Skeletal muscle tissue (tissue), 4 donors: Measurements from ENCODE around the gene SNX17. TPM values are rescaled to one million over a fixed set of nuclear protein-coding genes. Genes with fewer than 3 reads are reported as not detected.
"Not testable (repeated sequence)": the region's sequence is repeated elsewhere in the genome, so short reads cannot be mapped to it uniquely, and the experiment has no call there.

Experiments
- H3K27ac ChIP-seq: one replicate; pipeline ENCODE4 v1.7.0; 2013; ENCODE audit warnings: mild to moderate bottlenecking, low read depth, low read length, inconsistent platforms
- H3K27me3 ChIP-seq, 3 donors: one replicate each; pipeline ENCODE4 v1.7.0; 2013; ENCODE audit warnings: low read length in 3 of 3; ENCODE audit not compliant: control insufficient read depth in 3 of 3, insufficient read depth in 3 of 3
- H3K36me3 ChIP-seq, 3 donors: one replicate each; pipeline ENCODE4 v1.7.0; 2013; ENCODE audit warnings: low read length in 3 of 3; ENCODE audit not compliant: control insufficient read depth in 3 of 3, insufficient read depth in 3 of 3
- H3K4me1 ChIP-seq, 3 donors: one replicate each; pipeline ENCODE4 v1.7.0; 2013; ENCODE audit warnings: low read length in 3 of 3, mild to moderate bottlenecking in 3 of 3; ENCODE audit not compliant: control insufficient read depth in 3 of 3, insufficient read depth in 3 of 3
- H3K4me3 ChIP-seq, 3 donors: one replicate each; pipeline ENCODE4 v1.7.0; 2013; ENCODE audit warnings: low read length in 3 of 3
- H3K9ac ChIP-seq, 3 donors: one replicate each; pipeline ENCODE4 v1.7.0; 2013; ENCODE audit warnings: low read length in 3 of 3, mild to moderate bottlenecking in 3 of 3, moderate library complexity in 2 of 3, low read depth in 1 of 3
- H3K9me3 ChIP-seq, 3 donors: one replicate each; pipeline ENCODE4 v1.7.0; 2013; ENCODE audit warnings: low read length in 3 of 3; ENCODE audit not compliant: control insufficient read depth in 3 of 3
- total RNA-seq: library from RNA; depleted of rRNA; stranded (reverse); fragments of >200 nt; gene quantifications from one replicate; pipeline ENCODE4 v1.2.3, GENCODE V29; 2014
- donor health status: Osteomylitis.

Gene SNX17
- total RNA-seq, 1 donor from 2014 or later: 81.9 TPM

GRCh38 chr2:27350106-27350693 is 20.2 kb upstream of the SNX17 start:
- H3K4me1 ChIP-seq: peaks cover 12 to 16% (median 12%) of the 10 kb centered on the region in 3 donors
- H3K4me3 ChIP-seq: no peak overlapping the region
- no peaks in the 10 kb centered on the region for H3K36me3 ChIP-seq
- H3K27me3 ChIP-seq: no peaks in the 10 kb centered on the region
- no peak overlapping the region for H3K9ac ChIP-seq
- no peaks in the 10 kb centered on the region for H3K9me3 ChIP-seq
- no peak overlapping the region for H3K27ac ChIP-seq

- H3K4me3 ChIP-seq: no peak overlapping the region
- H3K27ac ChIP-seq: no peak overlapping the region
- H3K9me3 ChIP-seq: no peaks in the 10 kb centered on the region
- H3K9ac ChIP-seq: no peak overlapping the region
- H3K4me1 ChIP-seq: peaks cover 19 to 30% (median 22%) of the 10 kb centered on the region in 3 donors
- H3K36me3 ChIP-seq: no peaks in the 10 kb centered on the region
- H3K27me3 ChIP-seq: no peaks in the 10 kb centered on the region
These were observed 18.4 kb upstream of the SNX17 start for GRCh38 chr2:27351802-27352598.

GRCh38 chr2:27353386-27353761 is 17.0 kb upstream of the SNX17 start:
- peaks cover 26 to 42% (median 29%) of the 10 kb centered on the region in 3 donors for H3K4me1 ChIP-seq
- H3K27me3 ChIP-seq, H3K27ac ChIP-seq, H3K36me3 ChIP-seq, H3K4me3 ChIP-seq, H3K9me3 ChIP-seq: not testable (repeated sequence)
- H3K9ac ChIP-seq: peak overlapping the region in 1 of 3 donors; percentile 43

GRCh38 chr2:27353762-27354596 is 16.4 kb upstream of the SNX17 start:
- Histone ChIP-seq H3K4me1 (peaks cover 27 to 43% (median 30%) of the 10 kb centered on the region in 3 donors), H3K36me3 (no peaks in the 10 kb centered on the region), H3K9ac (peak overlapping the region in 1 of 3 donors; percentile 43), H3K27ac (no peak overlapping the region), H3K4me3 (no peak overlapping the region), H3K27me3 (no peaks in the 10 kb centered on the region), H3K9me3 (no peaks in the 10 kb centered on the region)

GRCh38 chr2:27354597-27354927 is 15.9 kb upstream of the SNX17 start:
- no peak overlapping the region for H3K9ac ChIP-seq
- H3K4me3 ChIP-seq: no peak overlapping the region
- H3K27ac ChIP-seq: no peak overlapping the region
- H3K36me3 ChIP-seq: no peaks in the 10 kb centered on the region
- no peaks in the 10 kb centered on the region for H3K9me3 ChIP-seq
- no peaks in the 10 kb centered on the region for H3K27me3 ChIP-seq
- H3K4me1 ChIP-seq: peaks cover 27 to 43% (median 30%) of the 10 kb centered on the region in 3 donors

GRCh38 chr2:27356056-27356381 is 14.4 kb upstream of the SNX17 start:
- peaks cover 27 to 43% (median 30%) of the 10 kb centered on the region in 3 donors for H3K4me1 ChIP-seq

GRCh38 chr2:27356382-27357181 is 13.8 kb upstream of the SNX17 start, which contains the start of gene GTF3C2:
Gene GTF3C2, minus strand, starts transcription at chr2:27356764. Its CDS starts 13,210 bp downstream, at chr2:27343554.
- Histone ChIP-seq H3K27me3 (no peaks in the 10 kb centered on the region), H3K36me3 (no peaks in the 10 kb centered on the region), H3K27ac (peak within 1 kb of the TSS; percentile 83), H3K4me1 (peaks cover 27 to 43% (median 30%) of the 10 kb centered on the region in 3 donors), H3K9ac (peak within 1 kb of the TSS; percentile 91 to 97 (median 96)), H3K9me3 (no peaks in the 10 kb centered on the region), H3K4me3 (peak within 1 kb of the TSS; percentile 91 to 99 (median 99))

More at GRCh38 chr2:27356056-27356381, 14.4 kb upstream of the SNX17 start:
- Histone ChIP-seq H3K9me3 (no peaks in the 10 kb centered on the region), H3K27me3 (no peaks in the 10 kb centered on the region), H3K4me3 (peak overlapping the region; percentile 91 to 99 (median 99)), H3K27ac (peak overlapping the region; percentile 83), H3K9ac (peak overlapping the region; percentile 91 to 97 (median 96)), H3K36me3 (no peaks in the 10 kb centered on the region)

GRCh38 chr2:27362678-27363420 is 7.6 kb upstream of the SNX17 start:
- Histone ChIP-seq H3K9me3 (no peaks in the 10 kb centered on the region), H3K4me1 (peaks cover 4 to 7% (median 5%) of the 10 kb centered on the region in 3 donors), H3K4me3 (no peak overlapping the region), H3K9ac (no peak overlapping the region), H3K27me3 (no peaks in the 10 kb centered on the region), H3K27ac (no peak overlapping the region), H3K36me3 (peaks cover 34 to 37% (median 36%) of the 10 kb centered on the region in 3 donors)

GRCh38 chr2:27363933-27364332 is 6.5 kb upstream of the SNX17 start:
- H3K27ac ChIP-seq: no peak overlapping the region
- H3K9me3 ChIP-seq: no peaks in the 10 kb centered on the region
- H3K27me3 ChIP-seq: no peaks in the 10 kb centered on the region
- peaks cover 38 to 47% (median 47%) of the 10 kb centered on the region in 3 donors for H3K36me3 ChIP-seq
- H3K4me1 ChIP-seq: peaks cover 5 to 6% (median 5%) of the 10 kb centered on the region in 3 donors
- H3K4me3 ChIP-seq: no peak overlapping the region
- no peak overlapping the region for H3K9ac ChIP-seq
